Naive thymus-derived CD4-positive, alpha-beta T cell (primary cell): Measurements from ENCODE around the gene ARHGAP35. TPM values are rescaled to one million over a fixed set of nuclear protein-coding genes. Genes with fewer than 3 reads are reported as not detected.
"Not testable (repeated sequence)": the region's sequence is repeated elsewhere in the genome, so short reads cannot be mapped to it uniquely, and the experiment has no call there.

ENCODE experiments used
- ATAC-seq: fragments of 150-1000 bp; cut with Tn5 transposase; 2 replicates; pipeline ENCODE4 v1.10.0; 2021; ENCODE audit warnings: mild to moderate bottlenecking, moderate library complexity
- CTCF ChIA-PET: fragments of 350-600 bp; sonication (Branson Sonifier 250); formaldehyde crosslinking; loops from one replicate; lab custom pipeline; 2021; ENCODE audit warnings: antibody characterized with exemption; lab: Charles Lee
- POLR2A ChIA-PET: fragments of 350-600 bp; sonication (Branson Sonifier 250); formaldehyde crosslinking; loops from one replicate; lab custom pipeline; 2021; ENCODE audit warnings: antibody characterized with exemption, inconsistent platforms; lab: Charles Lee
- DNase-seq, 9 donors: peaks; one replicate each; pipeline versions ENCODE4 v3.0.0 to v3.0.0-alpha.2; 2020 to 2022; ENCODE audit warnings: mixed read lengths in 1 of 9
- H3K27ac ChIP-seq: one replicate; pipeline ENCODE4 v1.7.0; 2013; ENCODE audit warnings: mild to moderate bottlenecking, low read depth, low read length, moderate library complexity
- H3K27me3 ChIP-seq, 2 donors: one replicate each; pipeline ENCODE4 v1.7.0; 2013; ENCODE audit warnings: low read length in 2 of 2, mild to moderate bottlenecking in 2 of 2, moderate library complexity in 2 of 2; ENCODE audit not compliant: control insufficient read depth in 2 of 2, insufficient read depth in 2 of 2
- H3K36me3 ChIP-seq, 3 experiments: 1 replicate in 2 of 3; 2 replicates in 1 of 3; pipeline ENCODE4 v1.7.0; 2013; ENCODE audit warnings: low read length in 3 of 3, mild to moderate bottlenecking in 3 of 3, moderate library complexity in 1 of 3; ENCODE audit not compliant: insufficient read depth in 3 of 3, control insufficient read depth in 2 of 3
- H3K4me1 ChIP-seq, 2 donors: one replicate each; pipeline ENCODE4 v1.7.0; 2013; ENCODE audit warnings: low read length in 2 of 2, mild to moderate bottlenecking in 2 of 2, moderate library complexity in 1 of 2; ENCODE audit not compliant: control insufficient read depth in 2 of 2, insufficient read depth in 2 of 2
- H3K4me3 ChIP-seq: 2 replicates; pipeline ENCODE4 v1.7.0; 2013; ENCODE audit warnings: mild to moderate bottlenecking, low read length
- H3K9me3 ChIP-seq, 3 experiments: 1 replicate in 2 of 3; 2 replicates in 1 of 3; pipeline ENCODE4 v1.7.0; 2013; ENCODE audit warnings: low read length in 3 of 3; ENCODE audit not compliant: control insufficient read depth in 2 of 3
- H3K27ac Mint-ChIP-seq, 9 donors: one replicate each; pipeline ENCODE4 v1.8.0; 2020 to 2022; ENCODE audit warnings: mixed read lengths in 9 of 9, mild to moderate bottlenecking in 8 of 9, moderate library complexity in 5 of 9, inconsistent platforms in 2 of 9
- H3K27me3 Mint-ChIP-seq, 5 donors: one replicate each; pipeline ENCODE4 v1.8.0; 2021 to 2022; ENCODE audit warnings: mixed read lengths in 5 of 5, mild to moderate bottlenecking in 1 of 5
- H3K36me3 Mint-ChIP-seq, 5 donors: one replicate each; pipeline ENCODE4 v1.8.0; 2020 to 2022; ENCODE audit warnings: mixed read lengths in 5 of 5, mild to moderate bottlenecking in 3 of 5, inconsistent platforms in 1 of 5
- H3K4me1 Mint-ChIP-seq, 7 donors: one replicate each; pipeline ENCODE4 v1.8.0; 2020 to 2022; ENCODE audit warnings: mixed read lengths in 7 of 7, mild to moderate bottlenecking in 3 of 7, inconsistent platforms in 1 of 7
- H3K4me3 Mint-ChIP-seq, 10 donors: one replicate each; pipeline ENCODE4 v1.8.0; 2020 to 2022; ENCODE audit warnings: mild to moderate bottlenecking in 10 of 10, mixed read lengths in 10 of 10, moderate library complexity in 6 of 10, inconsistent platforms in 2 of 10
- H3K9me3 Mint-ChIP-seq, 11 donors: one replicate each; pipeline ENCODE4 v1.8.0; 2020 to 2022; ENCODE audit warnings: mixed read lengths in 11 of 11, mild to moderate bottlenecking in 4 of 11, inconsistent platforms in 1 of 11, moderate library complexity in 1 of 11
- intact Hi-C, 2 donors: fragments of 100-400 bp; cut with micrococcal nuclease; formaldehyde crosslinking; loops; one replicate each; pipeline ENCODE4 v1.15.1; 2023
- polyA plus RNA-seq, 2 donors: library from polyadenylated mRNA; unstranded; fragments of 300-500 nt; fragmentation: Illumina TruSeq; gene quantifications; one replicate each; pipeline ENCODE4 v1.2.3, GENCODE V29; 2021
- total RNA-seq, 6 experiments: library from RNA in 5 of 6; stranded (reverse) in 5 of 6; gene quantifications; 1 replicate in 5 of 6; 2 replicates in 1 of 6; pipeline ENCODE4 v1.2.3 and lab custom pipeline; 2021 to 2026

The ARHGAP35 gene
- total and polyA plus RNA-seq, 7 experiments from 2014 or later: 2.3 to 29.4 (median 23.2) TPM

DNA sequence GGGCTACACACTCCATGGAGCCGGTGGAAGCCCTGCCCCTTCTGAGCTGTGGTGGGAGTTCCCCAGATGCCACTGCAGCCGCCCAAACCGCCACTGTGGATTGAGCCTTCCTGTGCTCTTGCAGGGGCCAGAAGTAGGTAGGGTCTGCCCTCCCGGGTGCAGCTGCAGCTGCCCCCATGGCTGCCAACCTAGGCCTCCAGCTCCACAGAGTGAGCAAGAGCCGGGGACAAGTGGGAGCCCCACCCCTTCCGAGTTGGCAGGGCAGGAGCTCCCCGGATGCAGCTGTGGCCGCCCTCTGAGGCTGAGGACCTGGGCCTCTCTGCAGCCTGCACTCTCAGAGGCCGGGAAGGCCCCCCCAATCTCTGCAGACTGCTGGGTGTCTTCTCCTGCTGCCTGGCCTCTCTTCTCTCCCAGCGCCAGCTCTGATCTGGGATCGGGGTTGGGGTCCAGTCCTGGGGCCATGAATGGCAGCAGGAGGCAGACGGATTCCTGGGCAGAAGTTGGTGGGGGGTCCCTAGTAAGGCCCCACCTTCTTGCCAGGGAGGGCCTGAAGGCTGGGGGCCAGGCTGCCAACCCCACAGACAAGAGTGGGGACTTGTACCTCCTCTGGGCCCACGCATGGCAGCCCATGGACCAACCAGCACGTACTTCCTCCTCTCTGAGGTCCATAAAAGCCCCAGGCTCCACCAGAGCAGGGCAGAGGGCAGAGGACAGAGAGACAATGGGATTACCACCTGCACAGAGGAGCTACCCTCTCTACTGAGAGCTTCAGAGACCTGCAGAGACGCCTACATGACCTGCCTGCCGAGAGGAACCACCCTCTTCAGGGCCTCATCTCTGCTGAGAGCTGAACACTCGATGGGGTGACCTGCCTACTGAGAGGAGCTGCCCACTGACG lies 39.0 kb upstream of the ARHGAP35 start:
- ChIA-PET POLR2A (interaction anchor here (0.7 to 2.5 kb wide), 11 partner anchors 12 to 209 kb away, joined by 3 to 14 read pairs (median 4); partner anchors contain the start of genes AP2S1, ARHGAP35 and SLC1A5), CTCF (interaction anchor here (0.5 to 2.7 kb wide), 8 partner anchors 18 to 482 kb away, joined by 3 to 16 read pairs (median 4); partner anchors contain the start of gene SLC1A5)
- Mint-ChIP-seq H3K4me1 (peaks cover 21 to 47% (median 31%) of the 10 kb centered on the region in 7 donors), H3K36me3 (no peaks in the 10 kb centered on the region), H3K27me3 (no peaks in the 10 kb centered on the region), H3K9me3 (no peaks in the 10 kb centered on the region), H3K4me3 (peak overlapping the region; percentile 12 to 80 (median 63)), H3K27ac (peak overlapping the region; percentile 85 to 96 (median 93))
- no peaks in the 10 kb centered on the region for H3K9me3 ChIP-seq
- ATAC-seq (peak; percentile 88), DNase-seq (peak; percentile 30 to 64 (median 55))
- intact Hi-C loops: loop anchor here (1.0 to 5.0 kb wide), 5 partner anchors 29 to 74 kb away; partner anchors contain the start of genes FKRP (in 1 of the 2), SLC1A5 (in 1 of the 2) and STRN4 (in 1 of the 2)
- H3K36me3 ChIP-seq: no peaks in the 10 kb centered on the region
- H3K27me3 ChIP-seq: no peaks in the 10 kb centered on the region
- peak overlapping the region; percentile 19 for H3K4me3 ChIP-seq
- H3K27ac ChIP-seq: peak overlapping the region; percentile 73
- H3K4me1 ChIP-seq: peaks cover 23 to 28% of the 10 kb centered on the region in 2 donors

DNA sequence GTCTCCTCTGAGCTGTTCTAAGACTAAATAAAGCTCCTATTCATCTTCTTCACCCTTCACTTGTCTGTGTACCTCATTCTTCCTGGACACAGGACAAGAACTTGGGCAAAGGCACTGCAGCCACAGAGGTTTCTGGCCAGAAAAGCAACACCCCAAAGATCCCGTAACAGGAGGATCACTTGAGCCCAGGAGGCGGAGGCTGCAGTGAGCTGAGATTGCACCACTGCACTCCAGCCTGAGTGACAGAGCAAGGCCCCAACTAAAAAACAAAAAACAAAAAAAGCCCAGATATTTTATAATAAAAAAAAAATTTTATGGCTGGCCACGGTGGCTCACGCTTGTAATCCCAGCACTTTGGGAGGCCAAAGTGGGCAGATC lies 38.4 kb upstream of the ARHGAP35 start:
- Histone ChIP-seq H3K27ac (peak overlapping the region; percentile 73), H3K4me1 (peaks cover 23 to 28% of the 10 kb centered on the region in 2 donors)
- intact Hi-C loops: loop anchor here in 1 of 2 donors (5.0 kb wide), 2 partner anchors 55 to 75 kb away; partner anchors contain the start of genes FKRP and STRN4
- peaks cover 21 to 47% (median 31%) of the 10 kb centered on the region in 7 donors for H3K4me1 Mint-ChIP-seq
- not testable (repeated sequence) for H3K36me3 ChIP-seq, H3K9me3 ChIP-seq, H3K27me3 ChIP-seq, ATAC-seq, H3K4me3 ChIP-seq, DNase-seq, H3K27me3 Mint-ChIP-seq, H3K9me3 Mint-ChIP-seq, H3K36me3 Mint-ChIP-seq
- ChIA-PET POLR2A (interaction anchor here (1.2 to 2.5 kb wide), 7 partner anchors 18 to 108 kb away, joined by 4 to 14 read pairs (median 5); partner anchors contain the start of genes AP2S1 and SLC1A5), CTCF (interaction anchor here (0.7 to 1.4 kb wide), 4 partner anchors 34 to 426 kb away, joined by 3 to 8 read pairs (median 4); partner anchors contain the start of gene SLC1A5)
- H3K4me3 Mint-ChIP-seq: peak overlapping the region in 7 of 10 donors; percentile 16 to 80 (median 44)
- H3K27ac Mint-ChIP-seq: peak overlapping the region; percentile 76 to 96 (median 92)

DNA sequence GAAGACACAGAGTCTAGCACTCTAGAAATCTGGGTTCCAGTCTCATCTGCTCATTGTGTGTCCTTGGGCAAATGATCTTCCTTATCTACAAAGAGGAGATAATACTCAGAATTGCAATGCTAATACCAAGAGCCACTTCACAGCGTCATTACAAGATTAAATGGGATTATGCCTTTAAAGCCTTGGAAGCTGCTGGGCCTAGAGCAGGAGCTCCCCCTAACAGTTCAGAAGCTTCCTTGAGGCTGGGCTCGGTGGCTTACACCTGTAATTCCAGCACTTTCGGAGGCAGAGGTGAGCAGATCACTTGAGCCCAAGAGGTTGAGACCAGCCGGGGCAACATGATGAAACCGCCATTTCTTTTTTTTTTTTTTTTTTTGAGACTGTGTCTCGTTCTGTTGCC lies 37.7 kb upstream of the ARHGAP35 start:
- peak overlapping the region in 2 of 9 donors; percentile 32 to 92 for H3K27ac Mint-ChIP-seq
- Histone ChIP-seq H3K27me3 (no peaks in the 10 kb centered on the region), H3K36me3 (no peaks in the 10 kb centered on the region), H3K9me3 (no peaks in the 10 kb centered on the region), H3K4me1 (peaks cover 23 to 28% of the 10 kb centered on the region in 2 donors), H3K4me3 (no peak overlapping the region), H3K27ac (no peak overlapping the region)
- POLR2A ChIA-PET: no interaction called here
- H3K9me3 Mint-ChIP-seq: no peaks in the 10 kb centered on the region
- ATAC-seq (no peak), DNase-seq (no peak)
- H3K4me1 Mint-ChIP-seq: peaks cover 21 to 47% (median 31%) of the 10 kb centered on the region in 7 donors
- H3K4me3 Mint-ChIP-seq: no peak overlapping the region
- intact Hi-C loops: loop anchor here in 1 of 2 donors (5.0 kb wide), 2 partner anchors 56 to 76 kb away; partner anchors contain the start of genes FKRP and STRN4
- H3K36me3 Mint-ChIP-seq: no peaks in the 10 kb centered on the region
- H3K27me3 Mint-ChIP-seq: no peaks in the 10 kb centered on the region
- CTCF ChIA-PET: interaction anchor here (0.9 to 1.0 kb wide), 2 partner anchors 69 to 334 kb away, joined by 3 to 4 read pairs; no protein-coding TSS in a partner anchor

DNA sequence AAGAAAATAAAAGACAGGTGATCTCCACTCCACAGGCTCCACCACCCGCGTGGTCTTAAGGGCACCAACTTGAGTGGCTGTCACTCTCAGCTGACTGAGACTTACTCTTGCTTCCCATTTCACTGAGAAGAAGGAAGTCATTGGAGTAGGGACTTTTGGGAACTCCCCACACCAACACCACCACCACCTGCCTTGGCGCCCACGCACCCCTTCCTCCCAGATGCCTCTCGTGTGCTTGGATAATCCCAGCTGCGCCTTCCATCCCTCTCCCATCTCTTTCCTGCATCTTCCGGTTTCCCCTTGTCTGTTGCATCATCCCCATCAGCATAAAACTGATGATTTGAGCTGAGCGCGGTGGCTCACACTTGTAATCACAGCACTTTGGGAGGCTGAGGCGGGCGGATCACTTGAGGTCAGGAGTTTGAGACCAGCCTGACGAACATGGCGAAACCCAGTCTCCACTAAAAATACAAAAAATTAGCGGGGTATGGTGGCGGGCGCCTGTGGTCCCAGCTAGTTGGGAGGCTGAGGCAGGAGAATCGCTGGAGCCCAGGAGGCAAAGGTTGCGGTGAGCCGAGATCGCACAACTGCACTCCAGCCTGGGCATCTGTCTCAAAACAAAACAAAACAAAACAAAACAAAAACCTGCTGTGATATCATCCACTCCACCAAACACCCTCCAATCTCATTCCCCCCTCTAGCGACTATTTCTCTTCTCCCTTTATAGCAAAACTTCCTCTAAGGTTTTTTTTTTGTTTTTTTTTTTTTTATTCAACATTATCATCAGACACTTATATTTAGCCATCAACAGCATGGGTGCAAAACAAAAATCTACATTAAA lies 35.7 kb upstream of the ARHGAP35 start:
- Histone ChIP-seq H3K27me3 (no peaks in the 10 kb centered on the region), H3K4me1 (peaks cover 20 to 21% of the 10 kb centered on the region in 2 donors), H3K36me3 (no peaks in the 10 kb centered on the region), H3K4me3 (no peak overlapping the region), H3K27ac (no peak overlapping the region), H3K9me3 (no peaks in the 10 kb centered on the region)
- Mint-ChIP-seq H3K36me3 (no peaks in the 10 kb centered on the region), H3K27ac (peak overlapping the region in 5 of 9 donors; percentile 47 to 58 (median 53)), H3K4me1 (peaks cover 15 to 37% (median 28%) of the 10 kb centered on the region in 7 donors), H3K27me3 (no peaks in the 10 kb centered on the region), H3K4me3 (peak overlapping the region in 1 of 10 donors; percentile 10), H3K9me3 (no peaks in the 10 kb centered on the region)
- peak; percentile 63 for ATAC-seq
- intact Hi-C loops: loop anchor here in 1 of 2 donors (5.0 kb wide), 2 partner anchors 58 to 78 kb away; partner anchors contain the start of genes FKRP and STRN4
- CTCF ChIA-PET: interaction anchor here (0.6 kb wide), 2 partner anchors 12 to 341 kb away, joined by 3 to 5 read pairs; no protein-coding TSS in a partner anchor
- POLR2A ChIA-PET: interaction anchor here (1.0 kb wide), 1 partner anchor 9 kb away, joined by 3 read pairs; no protein-coding TSS in a partner anchor
- DNase-seq: peak in 1 of 9 donors; percentile 19

DNA sequence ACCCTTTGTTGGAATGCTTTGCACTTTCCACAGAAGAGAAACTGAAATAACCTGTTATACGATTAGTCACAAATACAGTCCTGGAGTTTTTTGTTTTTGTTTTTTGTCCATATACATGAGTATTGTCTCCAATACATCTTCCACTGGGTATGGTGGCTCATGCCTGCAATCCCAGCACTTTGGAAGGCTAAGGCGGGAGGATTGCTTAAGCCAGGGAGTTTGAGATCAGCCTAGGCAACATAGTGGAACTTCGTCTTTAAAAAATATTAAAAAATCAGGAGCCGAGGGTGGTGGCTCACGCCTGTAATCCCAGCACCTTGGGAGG lies 35.1 kb upstream of the ARHGAP35 start:
- ChIA-PET POLR2A (no interaction called here), CTCF (no interaction called here)
- no peaks in the 10 kb centered on the region for H3K36me3 ChIP-seq
- H3K4me1 ChIP-seq: peaks cover 14 to 16% of the 10 kb centered on the region in 2 donors
- Mint-ChIP-seq H3K4me1 (peaks cover 10 to 32% (median 23%) of the 10 kb centered on the region in 7 donors), H3K27ac (peak overlapping the region in 2 of 9 donors; percentile 52 to 58), H3K27me3 (peaks cover 0 to under 1% (median 0%) of the 10 kb centered on the region in 5 donors), H3K9me3 (no peaks in the 10 kb centered on the region), H3K36me3 (no peaks in the 10 kb centered on the region), H3K4me3 (no peak overlapping the region)
- intact Hi-C loops: no loop called here
- no peaks in the 10 kb centered on the region for H3K27me3 ChIP-seq
- no peaks in the 10 kb centered on the region for H3K9me3 ChIP-seq
- H3K4me3 ChIP-seq: no peak overlapping the region
- H3K27ac ChIP-seq: no peak overlapping the region
- no peak for ATAC-seq
- no peak for DNase-seq

DNA sequence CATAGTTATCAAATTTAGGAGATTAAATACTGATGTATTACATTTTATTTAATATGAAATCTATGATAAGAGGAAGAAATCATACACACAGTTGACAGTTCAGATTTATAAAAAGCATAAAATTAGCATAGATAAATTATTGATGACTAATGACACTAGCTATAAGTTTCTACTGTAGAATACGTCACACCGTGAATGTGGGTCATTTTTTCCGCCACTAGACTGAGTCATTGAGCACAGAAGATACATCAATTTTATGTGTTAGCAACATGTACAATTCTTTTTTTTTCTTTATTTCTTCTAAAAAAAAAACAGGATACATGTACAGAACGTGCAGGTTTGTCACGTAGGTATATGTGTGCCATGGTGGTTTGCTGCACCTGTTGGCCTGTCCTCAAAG lies 32.3 kb upstream of the ARHGAP35 start:
- Mint-ChIP-seq H3K27me3 (peaks cover 0 to 5% (median 0%) of the 10 kb centered on the region in 5 donors), H3K9me3 (no peaks in the 10 kb centered on the region), H3K36me3 (no peaks in the 10 kb centered on the region), H3K4me3 (no peak overlapping the region), H3K27ac (no peak overlapping the region), H3K4me1 (peaks cover 0 to 17% (median 8%) of the 10 kb centered on the region in 7 donors)
- Histone ChIP-seq H3K9me3 (no peaks in the 10 kb centered on the region), H3K27ac (no peak overlapping the region), H3K36me3 (no peaks in the 10 kb centered on the region), H3K4me3 (no peak overlapping the region), H3K27me3 (no peaks in the 10 kb centered on the region), H3K4me1 (no peaks in the 10 kb centered on the region)
- POLR2A ChIA-PET: no interaction called here
- CTCF ChIA-PET: interaction anchor here (0.6 kb wide), 1 partner anchor 12 kb away, joined by 3 read pairs; no protein-coding TSS in a partner anchor
- ATAC-seq (no peak), DNase-seq (no peak)
- intact Hi-C loops: no loop called here
